GM10266 (cell line): ENCODE data around the gene ACOXL.

ENCODE experiments used
- DNase-seq: peaks from one replicate; pipeline ENCODE4 v3.0.0; 2012; ENCODE audit errors: extremely low spot score
- TF ChIP-seq, protein P1 (sequence below): IDR thresholded peaks from 2 replicates; pipeline ENCODE4 v1.5.1; 2012; ENCODE audit warnings: mild to moderate bottlenecking, low read depth; ENCODE audit not compliant: control insufficient read depth, insufficient read depth; ENCODE audit errors: missing control alignments

ACOXL gene

DNA sequence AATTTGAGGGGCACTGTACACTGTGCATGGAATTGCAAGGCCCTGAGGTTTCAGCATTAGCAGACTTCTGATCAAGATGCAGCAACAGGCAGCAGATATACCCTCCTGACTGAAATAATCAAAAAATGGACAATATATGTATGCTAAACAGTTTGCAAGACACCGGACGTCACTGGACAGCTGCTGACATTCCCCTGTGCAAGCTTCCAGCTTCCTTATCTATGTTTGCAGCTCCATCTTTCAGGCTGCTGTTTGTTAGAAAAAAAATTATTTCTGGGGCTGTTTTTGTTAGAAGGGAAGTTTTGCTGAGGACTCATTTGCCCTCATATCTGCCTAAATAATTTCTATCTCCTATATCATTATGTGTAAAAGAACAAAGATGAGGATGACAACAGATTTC lies 208.9 kb downstream of the ACOXL start:
- TF ChIP-seq, protein P1, sequence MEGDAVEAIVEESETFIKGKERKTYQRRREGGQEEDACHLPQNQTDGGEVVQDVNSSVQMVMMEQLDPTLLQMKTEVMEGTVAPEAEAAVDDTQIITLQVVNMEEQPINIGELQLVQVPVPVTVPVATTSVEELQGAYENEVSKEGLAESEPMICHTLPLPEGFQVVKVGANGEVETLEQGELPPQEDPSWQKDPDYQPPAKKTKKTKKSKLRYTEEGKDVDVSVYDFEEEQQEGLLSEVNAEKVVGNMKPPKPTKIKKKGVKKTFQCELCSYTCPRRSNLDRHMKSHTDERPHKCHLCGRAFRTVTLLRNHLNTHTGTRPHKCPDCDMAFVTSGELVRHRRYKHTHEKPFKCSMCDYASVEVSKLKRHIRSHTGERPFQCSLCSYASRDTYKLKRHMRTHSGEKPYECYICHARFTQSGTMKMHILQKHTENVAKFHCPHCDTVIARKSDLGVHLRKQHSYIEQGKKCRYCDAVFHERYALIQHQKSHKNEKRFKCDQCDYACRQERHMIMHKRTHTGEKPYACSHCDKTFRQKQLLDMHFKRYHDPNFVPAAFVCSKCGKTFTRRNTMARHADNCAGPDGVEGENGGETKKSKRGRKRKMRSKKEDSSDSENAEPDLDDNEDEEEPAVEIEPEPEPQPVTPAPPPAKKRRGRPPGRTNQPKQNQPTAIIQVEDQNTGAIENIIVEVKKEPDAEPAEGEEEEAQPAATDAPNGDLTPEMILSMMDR, result no peak
- no peak for DNase-seq

DNA sequence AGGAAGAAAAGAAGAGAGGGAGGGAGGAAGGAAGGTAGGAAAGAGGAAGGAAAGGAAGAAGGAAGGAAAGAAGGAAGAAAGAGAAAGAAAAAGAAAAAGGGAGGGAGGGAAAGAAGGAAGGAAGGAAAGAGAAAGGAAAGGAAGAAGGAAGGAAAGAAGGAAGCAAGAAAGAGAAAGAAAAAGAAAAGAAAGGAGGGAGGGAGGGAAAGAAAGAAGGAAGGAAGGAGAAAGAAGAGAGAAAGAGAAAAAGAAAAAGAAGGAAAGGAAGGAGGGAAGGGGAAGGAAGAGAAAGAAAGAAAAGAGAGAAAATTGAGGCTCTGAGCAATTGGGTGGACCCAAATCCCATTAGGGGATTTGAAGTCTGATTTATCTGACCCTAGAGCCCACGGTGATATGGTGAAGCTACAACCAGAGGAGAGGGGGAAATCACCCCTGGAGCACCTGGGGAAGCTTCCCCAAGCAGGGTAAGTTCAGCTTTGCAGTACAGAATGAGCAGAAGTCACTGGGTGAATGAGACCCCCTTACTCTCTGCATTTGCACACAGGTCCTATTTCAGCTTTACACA lies 210.8 kb downstream of the ACOXL start:
- no peak for DNase-seq
- TF ChIP-seq, protein P1, result no peak

DNA sequence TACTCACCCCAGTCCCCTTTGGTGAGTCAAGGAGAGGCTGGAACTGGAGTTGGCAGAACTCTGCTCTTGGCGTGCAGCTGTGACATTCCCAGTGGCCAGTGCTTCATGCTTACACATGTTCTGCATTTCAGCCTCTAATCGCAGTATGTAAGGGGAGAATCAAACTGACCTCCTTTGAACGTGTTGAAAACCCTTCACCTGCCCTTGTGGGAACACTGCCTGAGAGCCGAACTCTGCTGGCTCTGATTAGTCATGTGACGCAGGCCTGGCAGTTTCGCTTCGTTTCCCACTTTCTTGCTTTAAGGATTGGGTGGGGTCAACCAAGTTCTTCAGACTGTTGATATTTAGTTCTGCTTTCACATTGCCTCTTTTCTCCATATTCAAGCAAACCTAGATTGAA lies 214.5 kb downstream of the ACOXL start:
- TF ChIP-seq, protein P1, result no peak
- DNase-seq, result no peak

DNA sequence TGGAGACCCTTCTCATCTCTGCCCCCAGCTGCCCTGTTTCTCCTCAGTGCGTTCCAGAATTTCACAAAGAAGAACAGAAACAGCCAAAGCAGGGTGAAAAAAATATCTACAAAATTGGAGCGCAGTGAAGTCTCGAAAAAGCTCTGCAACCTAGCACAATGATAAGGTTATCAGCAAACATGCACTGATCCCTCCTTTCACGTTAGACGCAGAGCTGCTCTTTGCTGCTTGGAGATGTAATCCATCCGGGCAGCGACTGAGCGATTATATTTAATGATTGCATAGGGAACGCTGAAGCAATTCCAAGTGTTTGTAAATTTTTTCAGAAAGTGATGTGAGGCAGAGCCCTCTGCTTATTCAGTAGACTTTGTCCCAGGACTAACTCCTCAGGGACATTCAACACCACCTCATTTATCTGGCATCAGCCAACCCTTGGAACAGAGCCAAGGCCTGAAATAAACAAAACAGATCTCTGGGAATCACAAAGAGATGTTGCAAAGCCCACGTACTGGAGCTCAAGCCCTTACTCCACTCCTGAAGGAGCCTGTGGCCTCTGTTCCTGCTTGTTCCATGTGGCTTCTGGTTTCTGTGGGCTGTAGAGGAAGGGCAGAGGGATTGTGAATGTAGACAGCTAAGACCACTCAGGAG lies 215.8 kb downstream of the ACOXL start:
- TF ChIP-seq, protein P1, result no peak
- no peak for DNase-seq

DNA sequence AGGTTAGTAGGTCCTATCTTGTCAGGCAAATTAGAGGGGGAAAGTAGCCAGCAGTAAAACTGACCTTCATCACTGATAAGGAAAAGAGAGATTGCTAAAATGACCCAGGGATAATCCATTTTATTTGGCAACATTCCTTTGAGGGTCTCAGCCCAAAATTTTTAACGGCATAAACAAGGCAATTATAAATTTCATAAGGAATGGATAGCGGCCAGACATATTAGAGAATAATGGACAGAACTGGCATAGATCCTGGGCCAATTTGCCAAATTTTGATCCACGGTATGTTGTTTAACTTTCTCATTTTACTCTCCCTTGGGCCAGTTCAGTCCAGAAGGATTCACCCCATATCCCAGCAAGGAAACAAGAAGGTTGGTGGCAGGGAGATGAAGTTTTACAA lies 217.9 kb downstream of the ACOXL start:
- TF ChIP-seq, protein P1, result no peak
- DNase-seq, result no peak

DNA sequence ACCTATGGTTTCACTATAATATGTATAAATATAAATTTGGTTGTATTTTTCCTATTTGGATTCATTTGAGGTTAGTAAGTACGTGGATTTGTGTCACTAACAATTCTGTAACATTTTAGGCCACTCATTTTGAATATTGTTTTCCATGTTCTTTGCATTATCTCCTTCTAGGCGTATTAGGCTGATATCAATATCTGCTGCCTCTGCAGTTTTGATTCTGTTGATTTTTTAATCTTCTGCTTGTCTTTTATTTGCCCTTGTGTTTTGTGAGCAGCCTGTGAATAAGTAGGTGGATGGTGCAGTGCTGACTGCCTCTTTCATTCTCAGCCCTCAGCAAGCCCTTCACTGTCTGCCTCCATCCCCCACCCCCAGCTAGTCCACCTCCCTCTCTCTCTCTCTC lies 222.7 kb downstream of the ACOXL start:
- TF ChIP-seq, protein P1, result no peak
- DNase-seq, result no peak

DNA sequence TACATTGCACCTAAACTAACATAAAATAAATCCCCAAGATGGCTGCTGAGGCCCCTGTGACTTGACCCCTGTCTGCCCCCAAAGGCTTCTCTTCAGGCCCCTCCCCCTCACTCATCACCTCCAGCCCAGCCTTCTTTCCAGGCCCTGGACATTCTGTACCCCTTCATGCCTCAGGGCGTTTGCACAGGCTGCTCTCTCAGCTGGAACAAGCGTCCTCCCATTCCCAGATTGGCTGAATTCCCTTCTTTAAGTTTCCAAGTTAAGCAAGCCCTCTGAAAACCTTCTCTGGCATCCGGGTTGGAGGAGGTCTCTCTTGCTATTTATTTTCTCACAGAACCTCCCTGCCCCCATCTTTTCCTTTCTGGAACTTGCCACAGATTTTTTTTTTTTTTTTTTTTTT lies 223.2 kb downstream of the ACOXL start:
- TF ChIP-seq, protein P1, result no peak

More for the DNA sequence above, 223.2 kb downstream of the ACOXL start:
- no peak for DNase-seq
